K562 (cell line): Measurements from ENCODE around the gene JMY. TPM values are rescaled to one million over a fixed set of nuclear protein-coding genes. Genes with fewer than 3 reads are reported as not detected.

Source experiments
- CEBPB ChIP-seq: fragments of 450-650 bp; IDR thresholded peaks from 2 replicates; pipeline ENCODE4 v1.6.1; 2016; ENCODE audit warnings: missing genetic modification characterization, missing compliant biosample characterization
- CREB3 ChIP-seq: fragments of 450-650 bp; conservative IDR thresholded peaks from 2 replicates; pipeline ENCODE4 v1.6.1; 2016; ENCODE audit warnings: missing genetic modification characterization, low read depth, mild to moderate bottlenecking, missing compliant biosample characterization, moderate library complexity
- CREM ChIP-seq: IDR thresholded peaks from 2 replicates; pipeline ENCODE4 v1.6.1; 2014; ENCODE audit warnings: antibody characterized with exemption, low read depth
- DEAF1 ChIP-seq: fragments of 450-650 bp; formaldehyde crosslinking; IDR thresholded peaks from 2 replicates; pipeline ENCODE4 v1.4.0; 2020; ENCODE audit warnings: mild to moderate bottlenecking, moderate library complexity
- JUND ChIP-seq, 2 experiments: IDR thresholded peaks; 2 replicates in 1 of 2; 3 replicates in 1 of 2; pipeline ENCODE4 v1.6.1; 2011; ENCODE audit warnings: borderline replicate concordance in 2 of 2, low read depth in 2 of 2, low read length in 2 of 2, improper control_type of control experiment in 1 of 2, missing biosample characterization in 1 of 2, missing genetic modification characterization in 1 of 2, missing genetic modification reagents in 1 of 2
- KAT8 ChIP-seq: fragments of 450-650 bp; IDR thresholded peaks from 2 replicates; pipeline ENCODE4 v1.6.1; 2016; ENCODE audit warnings: low read depth, mild to moderate bottlenecking
- KDM1A ChIP-seq, 2 experiments: fragments of 450-650 bp; IDR thresholded peaks; 2 replicates each; pipeline ENCODE4 v1.6.1; 2016; ENCODE audit warnings: mild to moderate bottlenecking in 2 of 2
- KLF10 ChIP-seq: fragments of 250-450 bp; sonication (Bioruptor Pico); IDR thresholded peaks from 2 replicates; pipeline ENCODE4 v1.6.1; 2021; ENCODE audit warnings: matching md5 sums
- MAFK ChIP-seq: IDR thresholded peaks from 2 replicates; pipeline ENCODE4 v1.6.1; 2011; ENCODE audit warnings: low read length, improper control_type of control experiment
- MYNN ChIP-seq, 2 experiments: sonication (generic); formaldehyde crosslinking in 1 of 2; IDR thresholded peaks; 2 replicates each; pipeline versions ENCODE4 v1.5.0 to v1.6.1; 2016 to 2020; ENCODE audit warnings: antibody characterized with exemption in 1 of 2, missing genetic modification reagents in 1 of 2
- SAP30 ChIP-seq: fragments of 200-600 bp; sonication (generic); IDR thresholded peaks from 2 replicates; pipeline ENCODE4 v1.6.1; 2012; ENCODE audit warnings: borderline replicate concordance, low read depth, mild to moderate bottlenecking, moderate library complexity, low read length, control low read depth, inconsistent platforms; ENCODE audit not compliant: insufficient read depth, poor library complexity, severe bottlenecking
- SMAD4 ChIP-seq: fragments of 250-450 bp; sonication (Bioruptor Pico); conservative IDR thresholded peaks from 2 replicates; pipeline ENCODE4 v1.8.0; 2021; ENCODE audit warnings: inconsistent platforms, mild to moderate bottlenecking, moderate library complexity
- SREBF2 ChIP-seq: sonication (generic); formaldehyde crosslinking; IDR thresholded peaks from 2 replicates; pipeline ENCODE4 v1.4.0; 2020; ENCODE audit warnings: mild to moderate bottlenecking, missing genetic modification reagents
- SRF ChIP-seq, 2 experiments: fragments of 250-450, 450-650 bp in 1 of 2; sonication (Bioruptor Pico) in 1 of 2; sonication (generic) in 1 of 2; formaldehyde crosslinking; IDR thresholded peaks; 2 replicates each; pipeline versions ENCODE4 v1.5.0 to v1.5.1; 2020 to 2022; ENCODE audit warnings: mild to moderate bottlenecking in 1 of 2, missing genetic modification reagents in 1 of 2
- TCF3 ChIP-seq: sonication (generic); formaldehyde crosslinking; IDR thresholded peaks from 2 replicates; pipeline ENCODE4 v1.4.0; 2020; ENCODE audit warnings: mild to moderate bottlenecking, missing genetic modification reagents
- XRCC5 ChIP-seq: fragments of 200-400 bp; formaldehyde crosslinking; IDR thresholded peaks from 2 replicates; pipeline ENCODE4 v1.6.1; 2017; ENCODE audit warnings: low read depth, mild to moderate bottlenecking, low read length
- ZFPM2 ChIP-seq: fragments of 250-450 bp; sonication (Bioruptor Pico); IDR thresholded peaks from 2 replicates; pipeline ENCODE4 v1.5.1; 2022; ENCODE audit warnings: mild to moderate bottlenecking
- ZNF197 ChIP-seq: fragments of 200-800 bp; sonication (Bioruptor generic); IDR thresholded peaks from 2 replicates; pipeline ENCODE4 v1.6.1; 2016; ENCODE audit warnings: low read depth, missing genetic modification characterization, missing compliant biosample characterization
- ZNF212 ChIP-seq: fragments of 450-650 bp; formaldehyde crosslinking; IDR thresholded peaks from 2 replicates; pipeline ENCODE4 v1.4.0; 2020; ENCODE audit warnings: mild to moderate bottlenecking
- polyA plus RNA-seq, 8 experiments: library from polyadenylated mRNA; depleted of rRNA in 4 of 8; stranded (reverse) in 5 of 8; unstranded in 3 of 8; fragments of >200 nt; fragmentation: Nextera tagmentation in 2 of 8; fragmentation: Illumina TruSeq in 1 of 8; extraction: Ambion mirVana in 2 of 8; extraction: Trizol in 1 of 8; gene quantifications; 2 replicates each; pipeline versions ENCODE4 v1.2.1 to v1.2.3, GENCODE V29; 2011 to 2014; ENCODE audit warnings: inconsistent platforms in 1 of 8, missing spikeins in 1 of 8
- total RNA-seq, 7 experiments: library from RNA; depleted of rRNA in 6 of 7; stranded (reverse); fragments of >200 nt in 6 of 7; fragmentation: Illumina TruSeq in 2 of 7; extraction: Trizol in 2 of 7; gene quantifications; 2 replicates each; pipeline versions ENCODE4 v1.2.1 to v1.2.3, GENCODE V29; 2011 to 2021; ENCODE audit warnings: low replicate concordance in 1 of 7
- TF ChIP-seq, protein P1 (sequence below): sonication (generic); formaldehyde crosslinking; IDR thresholded peaks from 2 replicates; pipeline ENCODE4 v1.8.0; 2023; ENCODE audit warnings: mild to moderate bottlenecking, missing genetic modification reagents
- TF ChIP-seq, protein P2 (sequence below): sonication (generic); formaldehyde crosslinking; IDR thresholded peaks from 2 replicates; pipeline ENCODE4 v1.8.1; 2023; ENCODE audit warnings: mild to moderate bottlenecking, missing genetic modification reagents

Gene JMY
- total and polyA plus RNA-seq, 9 of the 15 experiments (the other 6 are each of a cell fraction or from before 2014, with no cell fraction given) = 1.1 to 5.5 (median 3.7) TPM

DNA sequence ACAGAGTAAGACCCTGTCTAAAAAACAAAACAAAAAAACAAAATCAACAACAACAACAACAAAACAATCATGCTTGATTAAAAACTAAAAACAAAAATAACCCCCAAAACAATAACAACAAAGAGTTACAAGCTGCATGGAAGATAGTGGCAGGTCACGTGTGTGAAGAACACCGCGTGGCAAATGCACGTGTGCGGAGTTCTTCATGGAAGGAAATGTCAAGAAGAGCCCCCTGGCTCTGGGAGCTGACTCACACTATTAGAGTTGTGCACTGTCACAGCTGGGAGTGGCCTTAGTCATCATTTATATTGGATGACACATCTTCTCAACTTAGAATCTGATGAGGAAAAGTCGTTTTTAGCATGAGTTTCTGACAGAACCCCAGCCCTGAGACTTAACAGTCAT lies 110.5 kb downstream of the JMY start (continued):
- no peak for TF ChIP-seq KDM1A (IDR thresholded peaks at IDR 0.05)
- TF ChIP-seq KAT8 = no peak
- no peak for TF ChIP-seq ZNF197
- no peak for TF ChIP-seq SRF (CRISPR knock-in tag; IDR thresholded peaks at IDR 0.05)
- TF ChIP-seq JUND (IDR thresholded peaks at IDR 0.05; ENCODE audit: borderline replicate concordance, low read depth, low read length) = peak; percentile 89
- peak; percentile 81; the same call in 2 of the 3 replicates for TF ChIP-seq JUND (tag; IDR thresholded peaks at IDR 0.05; ENCODE audit: borderline replicate concordance, low read depth, low read length)
- TF ChIP-seq XRCC5 = no peak
- TF ChIP-seq TCF3 = no peak
- 0 out of 2 replicates have a peak, but pooled peaks have one; percentile 21 for TF ChIP-seq SMAD4 (CRISPR knock-in tag)
- no peak for TF ChIP-seq MYNN (IDR thresholded peaks at IDR 0.05)
- no peak for TF ChIP-seq MYNN (CRISPR knock-in tag; IDR thresholded peaks at IDR 0.05)
- TF ChIP-seq ZNF212 = no peak
- peak; percentile 85 for TF ChIP-seq MAFK
- TF ChIP-seq CREM = 0 out of 2 replicates have a peak, but pooled peaks have one; percentile 29
- TF ChIP-seq SAP30 = no peak
- no peak for TF ChIP-seq CEBPB (tag)
- no peak for TF ChIP-seq ZFPM2
- TF ChIP-seq SREBF2 (CRISPR knock-in tag) = no peak
- TF ChIP-seq, protein P1, sequence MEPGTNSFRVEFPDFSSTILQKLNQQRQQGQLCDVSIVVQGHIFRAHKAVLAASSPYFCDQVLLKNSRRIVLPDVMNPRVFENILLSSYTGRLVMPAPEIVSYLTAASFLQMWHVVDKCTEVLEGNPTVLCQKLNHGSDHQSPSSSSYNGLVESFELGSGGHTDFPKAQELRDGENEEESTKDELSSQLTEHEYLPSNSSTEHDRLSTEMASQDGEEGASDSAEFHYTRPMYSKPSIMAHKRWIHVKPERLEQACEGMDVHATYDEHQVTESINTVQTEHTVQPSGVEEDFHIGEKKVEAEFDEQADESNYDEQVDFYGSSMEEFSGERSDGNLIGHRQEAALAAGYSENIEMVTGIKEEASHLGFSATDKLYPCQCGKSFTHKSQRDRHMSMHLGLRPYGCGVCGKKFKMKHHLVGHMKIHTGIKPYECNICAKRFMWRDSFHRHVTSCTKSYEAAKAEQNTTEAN (CRISPR knock-in tag) = no peak
- no peak for TF ChIP-seq KLF10 (CRISPR knock-in tag)
- no peak for TF ChIP-seq CREB3 (tag)
- TF ChIP-seq DEAF1 (CRISPR knock-in tag) = no peak
- TF ChIP-seq, protein P2, sequence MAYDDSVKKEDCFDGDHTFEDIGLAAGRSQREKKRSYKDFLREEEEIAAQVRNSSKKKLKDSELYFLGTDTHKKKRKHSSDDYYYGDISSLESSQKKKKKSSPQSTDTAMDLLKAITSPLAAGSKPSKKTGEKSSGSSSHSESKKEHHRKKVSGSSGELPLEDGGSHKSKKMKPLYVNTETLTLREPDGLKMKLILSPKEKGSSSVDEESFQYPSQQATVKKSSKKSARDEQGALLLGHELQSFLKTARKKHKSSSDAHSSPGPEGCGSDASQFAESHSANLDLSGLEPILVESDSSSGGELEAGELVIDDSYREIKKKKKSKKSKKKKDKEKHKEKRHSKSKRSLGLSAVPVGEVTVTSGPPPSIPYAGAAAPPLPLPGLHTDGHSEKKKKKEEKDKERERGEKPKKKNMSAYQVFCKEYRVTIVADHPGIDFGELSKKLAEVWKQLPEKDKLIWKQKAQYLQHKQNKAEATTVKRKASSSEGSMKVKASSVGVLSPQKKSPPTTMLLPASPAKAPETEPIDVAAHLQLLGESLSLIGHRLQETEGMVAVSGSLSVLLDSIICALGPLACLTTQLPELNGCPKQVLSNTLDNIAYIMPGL (CRISPR knock-in tag) = no peak
